Epithelial cell of proximal tubule (primary cell): ENCODE measurements around the gene APOA4. TPM values are rescaled to one million over a fixed set of nuclear protein-coding genes. Genes with fewer than 3 reads are reported as not detected.
"Not testable (repeated sequence)": the region's sequence is repeated elsewhere in the genome, so short reads cannot be mapped to it uniquely, and the experiment has no call there.

Experiments
- DNase-seq: peaks from one replicate; pipeline ENCODE4 v3.0.0-alpha.2; 2011; ENCODE audit warnings: low read depth
- H3K4me3 ChIP-seq: 2 replicates; pipeline ENCODE4 v1.5.1; 2011; ENCODE audit warnings: low read depth, mild to moderate bottlenecking, low read length
- total RNA-seq: library from RNA; depleted of rRNA; stranded (reverse); fragments of >200 nt; gene quantifications from 2 replicates; pipeline ENCODE4 v1.2.3, GENCODE V29; 2015
- TF ChIP-seq, protein P1 (sequence below): conservative IDR thresholded peaks from 2 replicates; pipeline ENCODE4 v1.5.1; 2012; ENCODE audit warnings: low read depth, mild to moderate bottlenecking, low read length

Gene APOA4
- total RNA-seq, 1 donor from 2014 or later, result not detected

DNA sequence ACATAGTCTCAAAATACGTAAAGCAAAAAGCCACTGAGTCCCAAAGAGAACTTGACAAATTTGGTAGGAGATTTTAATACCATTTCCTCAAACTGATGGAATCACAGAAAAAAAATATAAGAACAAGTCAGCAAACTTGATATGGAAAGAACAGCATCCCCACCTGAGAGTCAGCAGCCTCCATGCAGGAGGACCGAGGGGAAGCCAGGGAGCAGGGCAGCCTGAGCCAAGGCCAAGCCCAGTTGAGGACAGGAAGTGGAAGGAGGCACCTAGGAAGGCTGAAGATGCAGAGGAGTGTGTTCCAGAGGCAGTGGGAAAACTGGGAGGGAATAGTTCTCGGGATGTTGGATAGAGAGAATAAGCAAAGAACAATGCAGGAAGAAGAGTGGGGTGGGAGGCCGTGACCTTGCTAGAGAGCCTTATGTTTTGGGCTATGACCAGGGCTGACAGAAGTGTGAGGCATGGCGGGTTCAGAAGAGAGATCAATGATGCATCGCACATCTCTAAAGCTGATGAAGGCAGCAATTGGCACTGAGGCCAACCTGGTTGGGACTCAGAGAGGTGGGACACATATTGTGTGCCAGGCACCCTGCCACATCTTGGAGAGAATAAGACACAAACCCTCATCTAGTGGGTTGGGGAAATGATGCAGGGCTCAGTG, 15.4 kb downstream of the APOA4 start:
- no peak for DNase-seq
- no peak overlapping the region for H3K4me3 ChIP-seq
- TF ChIP-seq, protein P1, sequence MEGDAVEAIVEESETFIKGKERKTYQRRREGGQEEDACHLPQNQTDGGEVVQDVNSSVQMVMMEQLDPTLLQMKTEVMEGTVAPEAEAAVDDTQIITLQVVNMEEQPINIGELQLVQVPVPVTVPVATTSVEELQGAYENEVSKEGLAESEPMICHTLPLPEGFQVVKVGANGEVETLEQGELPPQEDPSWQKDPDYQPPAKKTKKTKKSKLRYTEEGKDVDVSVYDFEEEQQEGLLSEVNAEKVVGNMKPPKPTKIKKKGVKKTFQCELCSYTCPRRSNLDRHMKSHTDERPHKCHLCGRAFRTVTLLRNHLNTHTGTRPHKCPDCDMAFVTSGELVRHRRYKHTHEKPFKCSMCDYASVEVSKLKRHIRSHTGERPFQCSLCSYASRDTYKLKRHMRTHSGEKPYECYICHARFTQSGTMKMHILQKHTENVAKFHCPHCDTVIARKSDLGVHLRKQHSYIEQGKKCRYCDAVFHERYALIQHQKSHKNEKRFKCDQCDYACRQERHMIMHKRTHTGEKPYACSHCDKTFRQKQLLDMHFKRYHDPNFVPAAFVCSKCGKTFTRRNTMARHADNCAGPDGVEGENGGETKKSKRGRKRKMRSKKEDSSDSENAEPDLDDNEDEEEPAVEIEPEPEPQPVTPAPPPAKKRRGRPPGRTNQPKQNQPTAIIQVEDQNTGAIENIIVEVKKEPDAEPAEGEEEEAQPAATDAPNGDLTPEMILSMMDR, result no peak

DNA sequence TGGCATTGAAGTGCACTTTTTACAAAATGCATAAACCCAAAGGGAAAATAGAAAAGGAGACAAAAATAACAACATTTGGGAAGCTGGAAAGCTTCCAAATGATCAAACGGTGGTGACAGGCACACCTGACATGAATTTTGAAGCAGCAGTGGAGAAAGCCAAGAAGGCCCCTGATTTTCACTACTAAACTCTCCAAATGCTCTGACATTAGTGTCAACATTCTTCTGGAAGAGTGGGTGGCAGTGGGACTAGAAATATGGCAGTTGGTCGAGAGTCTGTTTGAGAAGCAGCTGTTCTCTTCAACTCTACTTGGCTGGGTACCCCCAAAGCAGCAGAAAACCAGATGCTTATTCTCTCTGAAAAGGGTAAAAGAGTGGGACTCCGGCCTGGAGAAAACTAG, 19.1 kb downstream of the APOA4 start:
- TF ChIP-seq, protein P1, result no peak
- no peak overlapping the region for H3K4me3 ChIP-seq
- DNase-seq, result no peak

DNA sequence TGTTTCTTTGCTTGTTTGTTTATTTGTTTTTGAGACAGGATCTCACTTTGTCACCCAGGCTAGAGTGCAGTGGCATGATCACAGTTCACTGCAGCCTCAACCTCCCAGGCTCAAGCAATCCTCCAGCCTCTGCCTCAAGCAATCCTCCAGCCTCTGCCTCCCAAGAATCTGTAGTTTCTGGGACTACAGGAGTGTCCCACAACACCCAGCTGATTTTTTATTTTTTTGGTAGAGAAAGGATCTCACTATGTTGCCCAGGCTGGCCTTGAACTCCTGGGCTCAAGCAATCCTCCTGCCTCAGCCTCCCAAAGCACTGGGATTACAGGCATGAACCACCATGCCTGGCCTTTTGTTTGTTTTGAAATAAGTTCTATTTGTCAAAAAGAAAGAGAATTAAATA, 21.4 kb downstream of the APOA4 start:
- H3K4me3 ChIP-seq, DNase-seq: not testable (repeated sequence)

DNA sequence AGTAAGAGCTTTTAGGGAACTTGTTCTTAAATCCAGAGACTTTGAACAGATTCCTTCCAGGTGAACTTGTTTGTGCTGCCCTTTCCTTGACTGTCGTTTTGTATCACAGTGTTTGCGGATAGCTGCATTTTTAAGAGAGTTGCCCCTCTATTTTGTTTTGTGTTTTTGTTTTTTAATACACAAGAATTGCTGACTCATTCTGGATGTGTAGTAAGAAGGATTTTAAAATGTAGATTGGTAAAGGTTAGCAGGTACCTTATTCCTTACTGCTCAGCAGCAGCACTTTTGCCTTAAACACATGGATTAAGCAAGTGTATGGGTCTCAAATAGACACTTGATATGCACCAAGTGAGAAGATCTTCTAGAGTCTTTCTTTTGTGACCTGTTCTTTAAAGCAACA, 22.5 kb downstream of the APOA4 start:
- TF ChIP-seq, protein P1, result no peak
- DNase-seq, result no peak
- H3K4me3 ChIP-seq, result no peak overlapping the region

DNA sequence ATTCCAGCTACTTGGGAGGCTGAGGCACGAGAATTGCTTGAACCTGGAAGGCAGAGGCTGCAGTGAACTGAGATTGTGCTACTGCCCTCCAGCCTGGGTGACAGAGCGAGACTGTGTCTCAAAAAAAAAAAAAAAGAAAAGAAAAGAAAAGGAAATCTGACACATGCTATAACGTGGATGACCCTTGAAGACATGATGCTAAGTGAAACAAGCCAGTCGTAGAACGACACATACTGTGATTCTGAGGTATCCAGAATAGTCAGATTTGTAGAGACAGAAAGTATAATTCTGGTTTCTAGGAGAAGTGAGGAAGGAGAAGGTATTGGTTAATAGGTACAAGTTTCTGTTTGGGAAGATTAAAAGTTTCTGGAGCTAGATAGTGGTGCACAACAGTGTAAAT, 24.7 kb downstream of the APOA4 start:
- no peak for DNase-seq
- H3K4me3 ChIP-seq, result no peak overlapping the region
- TF ChIP-seq, protein P1, result no peak

DNA sequence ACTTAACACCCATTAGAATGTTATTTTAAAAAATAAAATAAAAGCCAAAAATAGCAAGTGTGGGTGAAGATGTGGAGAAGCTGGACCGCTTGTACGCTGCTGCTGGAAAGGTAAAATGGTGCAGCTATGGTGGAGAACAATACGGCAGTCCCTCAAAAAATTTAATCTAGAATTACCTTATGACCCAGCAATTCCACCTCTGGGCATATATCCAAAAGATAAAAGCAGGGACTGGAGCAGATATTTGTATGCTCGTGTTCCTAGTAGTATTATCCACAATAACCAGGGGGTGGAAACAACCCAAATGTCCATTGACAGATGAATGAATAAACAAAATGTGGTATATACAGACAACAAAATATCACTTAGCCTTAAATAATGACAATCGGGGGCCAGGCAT, 25.3 kb downstream of the APOA4 start:
- DNase-seq, result no peak
- H3K4me3 ChIP-seq, result no peak overlapping the region
- TF ChIP-seq, protein P1, result no peak

DNA sequence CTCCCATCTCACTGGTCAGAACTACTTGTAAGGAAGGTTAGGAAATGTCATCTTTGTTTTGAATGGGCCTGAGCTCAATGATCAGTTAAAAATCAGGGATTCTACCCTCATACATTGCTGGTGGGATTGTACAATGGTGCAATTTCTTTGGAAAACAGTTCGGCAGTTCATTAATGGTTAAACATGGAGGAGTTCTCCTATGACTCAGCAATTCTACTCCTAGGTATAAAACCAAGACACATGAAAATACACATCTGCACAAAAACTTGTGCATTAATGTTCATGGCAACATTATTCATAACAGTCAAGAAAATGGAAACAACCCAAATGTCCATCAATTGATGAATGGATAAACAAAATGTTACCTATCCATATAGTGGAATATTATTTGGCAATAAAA, 26.6 kb downstream of the APOA4 start:
- H3K4me3 ChIP-seq, result no peak overlapping the region
- no peak for DNase-seq
- TF ChIP-seq, protein P1, result no peak

DNA sequence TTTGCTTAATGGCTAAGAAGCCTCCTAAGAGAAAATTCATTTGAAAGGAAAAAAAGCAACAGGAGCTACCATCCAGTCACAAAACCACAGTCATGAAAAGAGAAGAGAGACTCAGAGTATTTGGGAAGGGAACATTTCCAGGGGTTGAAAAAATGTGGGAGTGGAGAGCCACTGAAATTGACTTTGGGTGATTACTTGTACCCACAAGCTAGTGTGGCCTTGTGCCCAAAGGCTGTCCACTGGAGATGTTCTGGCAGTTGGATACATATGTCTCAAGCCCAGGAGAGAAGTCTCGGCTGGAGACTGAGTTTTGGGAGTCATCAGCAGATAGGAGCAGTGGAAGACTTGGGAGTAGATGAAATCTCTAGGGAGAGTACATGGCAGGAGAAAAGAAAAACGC, 28.3 kb downstream of the APOA4 start:
- DNase-seq, result no peak
- no peak overlapping the region for H3K4me3 ChIP-seq
- TF ChIP-seq, protein P1, result no peak
